Type B pancreatic cell (in vitro differentiated cells): ENCODE measurements around the gene TP53I13. TPM values are rescaled to one million over a fixed set of nuclear protein-coding genes. Genes with fewer than 3 reads are reported as not detected.

Experiments used
- DNase-seq: peaks from one replicate; pipeline ENCODE4 v3.0.0; 2021; ENCODE audit warnings: mixed read lengths; ENCODE audit not compliant: unreplicated experiment; ENCODE audit errors: extremely low spot score
- H3K27ac Mint-ChIP-seq: 2 replicates; pipeline ENCODE4 v1.8.0; 2021; ENCODE audit warnings: mild to moderate bottlenecking, mixed read lengths
- H3K27me3 Mint-ChIP-seq: 2 replicates; pipeline ENCODE4 v1.8.0; 2021; ENCODE audit warnings: mixed read lengths
- H3K36me3 Mint-ChIP-seq: 2 replicates; pipeline ENCODE4 v1.8.0; 2021; ENCODE audit warnings: mixed read lengths
- H3K4me1 Mint-ChIP-seq: one replicate; pipeline ENCODE4 v1.8.0; 2021; ENCODE audit warnings: mixed read lengths; ENCODE audit not compliant: unreplicated experiment
- H3K4me3 Mint-ChIP-seq: 2 replicates; pipeline ENCODE4 v1.8.0; 2021; ENCODE audit warnings: mild to moderate bottlenecking, mixed read lengths
- H3K9me3 Mint-ChIP-seq: 2 replicates; pipeline ENCODE4 v1.8.0; 2021; ENCODE audit warnings: mixed read lengths
- total RNA-seq: library from RNA; stranded (reverse); gene quantifications from 2 replicates; pipeline ENCODE4 v1.2.1, GENCODE V29; 2021; ENCODE audit warnings: low replicate concordance
- TF ChIP-seq, protein P1 (sequence below): fragments of 200-600 bp; sonication (generic); conservative IDR thresholded peaks from 2 replicates; pipeline ENCODE4 v1.5.0; 2021; ENCODE audit warnings: antibody characterized with exemption, mild to moderate bottlenecking

Gene TP53I13
- total RNA-seq, 1 donor from 2014 or later, result 50.3 TPM

DNA sequence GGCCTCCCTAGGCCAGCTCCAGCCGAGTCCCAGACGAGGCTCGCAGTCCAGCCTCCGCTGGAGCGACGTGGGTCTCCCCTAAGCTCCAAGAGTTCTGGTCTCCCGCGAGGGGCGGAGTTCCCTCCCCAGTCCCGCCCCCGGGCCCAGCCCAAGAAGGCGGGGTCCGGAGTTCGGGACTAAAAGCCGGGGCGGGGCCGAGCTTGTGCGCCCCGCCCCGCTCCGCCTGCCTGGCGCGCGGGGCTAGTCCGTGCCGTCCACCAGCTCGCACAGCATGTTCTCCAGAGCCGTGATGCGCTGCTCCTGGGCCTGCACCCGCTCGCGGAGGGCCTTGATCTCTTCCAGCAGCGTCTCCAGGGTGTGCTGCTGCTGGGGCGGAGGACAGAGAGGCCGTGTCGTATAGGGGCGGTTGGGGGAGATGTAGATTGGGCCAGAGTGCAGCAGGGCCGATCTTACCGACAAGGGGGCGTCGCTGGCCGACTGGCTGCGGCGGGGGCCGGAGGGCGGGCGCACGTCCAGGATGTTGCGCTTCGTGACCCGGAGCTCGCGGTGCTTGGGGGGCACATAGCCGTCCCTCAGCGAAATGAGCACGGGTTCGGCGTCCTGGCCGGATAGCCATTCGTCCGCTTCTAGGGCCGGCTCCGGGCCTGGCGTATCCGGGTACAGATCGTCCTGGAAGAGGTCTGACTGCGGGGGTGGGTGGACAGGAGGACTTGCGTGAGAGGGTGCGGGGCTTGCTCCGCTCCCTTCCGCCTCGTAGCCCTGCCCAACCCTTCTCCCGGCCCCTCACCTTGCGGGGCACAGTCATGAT is 47.2 kb downstream of the TP53I13 start:
- Mint-ChIP-seq H3K36me3 (peaks cover 3% of the 10 kb centered on the region), H3K4me1 (no peaks in the 10 kb centered on the region), H3K9me3 (no peaks in the 10 kb centered on the region), H3K27ac (peak overlapping the region; percentile 76), H3K27me3 (peaks cover 52% of the 10 kb centered on the region), H3K4me3 (peak overlapping the region; percentile 85)
- peak; percentile 83 for DNase-seq
- TF ChIP-seq, protein P1, sequence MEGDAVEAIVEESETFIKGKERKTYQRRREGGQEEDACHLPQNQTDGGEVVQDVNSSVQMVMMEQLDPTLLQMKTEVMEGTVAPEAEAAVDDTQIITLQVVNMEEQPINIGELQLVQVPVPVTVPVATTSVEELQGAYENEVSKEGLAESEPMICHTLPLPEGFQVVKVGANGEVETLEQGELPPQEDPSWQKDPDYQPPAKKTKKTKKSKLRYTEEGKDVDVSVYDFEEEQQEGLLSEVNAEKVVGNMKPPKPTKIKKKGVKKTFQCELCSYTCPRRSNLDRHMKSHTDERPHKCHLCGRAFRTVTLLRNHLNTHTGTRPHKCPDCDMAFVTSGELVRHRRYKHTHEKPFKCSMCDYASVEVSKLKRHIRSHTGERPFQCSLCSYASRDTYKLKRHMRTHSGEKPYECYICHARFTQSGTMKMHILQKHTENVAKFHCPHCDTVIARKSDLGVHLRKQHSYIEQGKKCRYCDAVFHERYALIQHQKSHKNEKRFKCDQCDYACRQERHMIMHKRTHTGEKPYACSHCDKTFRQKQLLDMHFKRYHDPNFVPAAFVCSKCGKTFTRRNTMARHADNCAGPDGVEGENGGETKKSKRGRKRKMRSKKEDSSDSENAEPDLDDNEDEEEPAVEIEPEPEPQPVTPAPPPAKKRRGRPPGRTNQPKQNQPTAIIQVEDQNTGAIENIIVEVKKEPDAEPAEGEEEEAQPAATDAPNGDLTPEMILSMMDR, result no peak

DNA sequence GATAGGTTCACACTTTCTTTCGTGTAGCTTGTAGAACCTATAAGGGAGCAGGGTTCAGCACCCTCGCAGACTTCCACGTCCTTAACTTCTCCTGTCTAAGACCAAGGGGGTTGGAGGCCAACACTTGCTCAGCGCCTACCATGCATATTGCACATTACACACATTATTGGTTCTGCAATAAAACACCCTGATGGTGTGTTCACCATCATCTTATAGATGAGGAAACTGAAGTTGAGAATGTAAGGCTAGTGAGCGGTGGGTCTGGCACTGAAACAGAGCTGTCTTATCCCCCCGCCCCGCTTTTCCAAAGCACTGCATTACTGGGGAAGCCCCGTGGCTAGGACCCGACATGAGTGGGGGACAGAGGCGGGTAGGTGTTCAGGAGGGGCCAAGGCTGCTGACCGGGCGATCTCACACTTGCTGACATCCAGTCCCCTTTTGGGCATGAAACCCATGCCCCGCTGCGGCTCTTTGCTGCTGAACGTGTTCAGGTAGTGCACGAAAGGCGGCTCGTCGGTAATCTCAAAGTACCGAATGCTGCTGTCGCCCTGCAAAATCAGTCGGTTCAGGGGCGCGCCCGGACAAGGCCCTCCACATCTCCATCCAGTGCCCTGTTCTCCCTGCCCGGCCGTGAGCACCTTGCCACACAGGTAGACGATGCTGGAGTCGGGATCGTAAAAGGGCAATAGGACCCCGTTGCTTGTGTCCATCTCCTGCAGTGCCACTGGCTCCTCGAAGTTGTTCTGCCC is 48.0 kb downstream of the TP53I13 start:
- TF ChIP-seq, protein P1, result no peak
- no peak for DNase-seq
- Mint-ChIP-seq H3K9me3 (no peaks in the 10 kb centered on the region), H3K27me3 (peaks cover 57% of the 10 kb centered on the region), H3K4me3 (peak overlapping the region; percentile 85), H3K4me1 (no peaks in the 10 kb centered on the region), H3K27ac (no peak overlapping the region), H3K36me3 (no peaks in the 10 kb centered on the region)

DNA sequence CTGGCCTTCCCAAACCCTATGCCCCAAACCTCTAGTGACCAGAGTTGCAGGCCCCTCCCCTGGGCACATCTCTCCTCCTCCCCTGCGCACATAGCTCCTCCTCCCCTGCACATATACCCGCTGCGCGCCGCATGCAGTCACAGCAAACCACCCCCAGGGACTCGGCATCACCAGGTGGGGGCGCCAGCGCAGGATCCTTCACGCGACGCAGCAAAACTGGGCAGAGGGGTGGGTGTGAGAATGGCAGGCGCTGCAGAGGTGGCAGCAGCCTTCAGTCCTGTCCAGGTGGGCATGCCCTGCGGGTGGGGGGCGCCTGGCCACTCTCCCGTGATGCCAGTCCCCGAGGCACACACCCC is 48.6 kb downstream of the TP53I13 start:
- Mint-ChIP-seq H3K27ac (no peak overlapping the region), H3K9me3 (no peaks in the 10 kb centered on the region), H3K27me3 (peaks cover 61% of the 10 kb centered on the region), H3K4me3 (peak overlapping the region; percentile 60), H3K36me3 (no peaks in the 10 kb centered on the region), H3K4me1 (no peaks in the 10 kb centered on the region)
- DNase-seq, result peak; percentile 79
- TF ChIP-seq, protein P1, result peak; percentile 71

DNA sequence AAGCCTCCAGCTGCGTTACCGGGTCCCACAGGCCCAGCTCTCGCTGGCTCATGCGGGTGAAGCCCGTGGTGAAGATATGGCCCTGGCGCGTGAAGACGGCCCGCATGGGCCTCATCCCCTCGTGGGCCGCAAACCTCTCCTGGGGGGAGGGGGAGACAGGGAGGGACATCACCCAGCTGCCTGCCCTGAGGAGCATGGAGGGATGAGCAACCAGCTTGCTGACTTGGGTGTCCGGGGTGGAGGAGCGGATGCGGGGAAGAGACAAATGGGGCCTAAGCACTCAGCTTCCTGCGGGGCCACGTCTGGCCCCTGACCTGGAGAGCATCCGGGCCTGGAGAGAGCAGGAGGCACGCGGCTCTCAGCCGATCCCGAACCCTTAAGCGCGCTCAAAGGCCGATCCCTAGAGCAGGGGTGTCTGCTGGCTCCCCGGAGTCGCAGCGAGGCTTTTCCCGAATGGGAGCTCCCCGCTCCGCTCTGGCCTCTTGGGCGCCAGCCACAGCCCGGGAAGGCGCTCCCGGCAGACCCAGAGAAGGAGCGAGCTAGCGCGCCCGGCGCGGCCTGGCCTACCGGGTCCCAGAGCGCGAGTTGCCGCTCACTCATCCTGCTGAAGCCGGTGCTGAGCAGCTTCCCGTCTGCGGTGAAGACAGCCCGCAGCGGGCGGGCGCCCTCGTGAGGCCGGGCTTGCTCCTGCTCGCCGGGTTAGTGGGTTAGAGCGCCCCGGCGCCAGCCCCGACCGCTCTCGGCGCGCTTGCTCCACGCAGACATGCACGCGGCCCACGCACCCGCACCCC is 49.2 kb downstream of the TP53I13 start:
- Mint-ChIP-seq H3K4me3 (peak overlapping the region; percentile 60), H3K27me3 (peaks cover 62% of the 10 kb centered on the region)

More for the DNA sequence above, 49.2 kb downstream of the TP53I13 start:
- TF ChIP-seq, protein P1, result peak; percentile 75
- DNase-seq, result peak; percentile 79
- H3K9me3 Mint-ChIP-seq, result no peaks in the 10 kb centered on the region
- H3K27ac Mint-ChIP-seq, result no peak overlapping the region
- H3K4me1 Mint-ChIP-seq, result no peaks in the 10 kb centered on the region
- no peaks in the 10 kb centered on the region for H3K36me3 Mint-ChIP-seq
